NOMO-1 treated with DMSO at 0.1 percent for 48 hours (cell line): ENCODE results near the gene TNRC18.
"Not testable (repeated sequence)": the region's sequence is repeated elsewhere in the genome, so short reads cannot be mapped to it uniquely, and the experiment has no call there.

Experiments used
- DNase-seq: peaks from one replicate; lab custom pipeline; 2025; ENCODE audit not compliant: unreplicated experiment; lab: John Stamatoyannopoulos, UW

Gene TNRC18

GRCh38 chr7:5296611-5297226 is 126.9 kb downstream of the TNRC18 start:
- no peak for DNase-seq

GRCh38 chr7:5296015-5296610 is 127.5 kb downstream of the TNRC18 start:
- DNase-seq = no peak

- DNase-seq = no peak
These were observed 128.3 kb downstream of the TNRC18 start for GRCh38 chr7:5295039-5296014.

DNA sequence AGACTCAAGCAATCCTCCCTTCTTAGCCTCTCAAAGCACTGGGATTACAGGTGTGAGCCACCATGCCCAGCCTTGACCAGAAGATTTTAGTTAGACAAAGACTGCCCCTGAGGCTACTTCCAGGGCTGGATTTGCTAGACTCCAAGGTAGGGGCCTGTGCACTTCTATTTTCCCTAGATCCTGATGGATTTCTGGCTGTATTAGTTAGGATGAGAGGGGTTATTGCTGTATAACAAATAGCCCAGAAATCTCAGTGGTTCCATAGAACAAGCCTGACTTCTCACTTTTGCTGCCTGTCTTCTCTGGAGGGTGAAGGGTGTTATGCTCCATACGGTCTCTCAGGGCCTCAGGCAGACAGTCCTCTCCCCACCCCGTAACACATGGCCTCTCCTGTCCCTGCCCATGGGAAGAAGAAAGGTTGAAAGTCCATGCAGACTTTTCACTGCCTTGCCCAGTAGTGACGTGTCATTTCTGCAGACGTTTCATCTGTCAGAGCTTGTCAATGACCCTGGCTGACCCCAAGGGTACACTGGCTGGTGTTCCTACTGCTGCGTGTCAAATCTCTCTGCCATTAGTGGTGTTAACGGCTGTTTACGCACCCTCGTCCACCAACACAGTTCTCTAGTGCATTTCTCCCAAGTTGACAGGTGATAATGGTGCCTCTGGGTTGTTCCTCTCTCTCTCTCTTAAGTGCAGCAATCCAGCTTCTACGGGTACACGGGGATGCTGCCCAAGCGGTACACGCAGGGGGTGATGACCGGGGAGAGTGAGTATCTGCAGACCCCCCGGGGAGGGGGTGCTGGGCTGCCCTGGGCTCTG is 129.3 kb downstream of the TNRC18 start:
- no peak for DNase-seq

GRCh38 chr7:5291711-5292335 is 131.8 kb downstream of the TNRC18 start:
- DNase-seq = not testable (repeated sequence)

DNA sequence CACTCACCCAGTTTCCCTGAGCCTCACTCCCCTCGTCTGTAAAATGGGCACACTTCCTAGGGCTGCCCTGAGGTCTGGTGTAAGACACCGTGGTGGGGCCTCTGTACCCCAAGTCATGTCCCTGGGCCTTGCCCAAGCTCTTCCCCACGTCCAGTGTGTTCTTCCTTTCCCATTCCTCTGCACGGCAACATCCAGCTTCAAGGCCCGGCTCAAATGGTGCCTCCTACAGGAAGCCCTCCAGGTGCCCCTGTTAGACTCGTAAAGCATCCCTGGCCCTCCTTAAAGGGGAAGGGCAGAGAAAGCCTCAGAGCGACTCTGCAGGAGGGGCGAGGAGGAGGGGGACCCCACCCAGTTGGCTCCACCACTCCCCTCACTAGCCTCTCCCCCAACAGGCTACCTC is 132.3 kb downstream of the TNRC18 start:
- no peak for DNase-seq

DNA sequence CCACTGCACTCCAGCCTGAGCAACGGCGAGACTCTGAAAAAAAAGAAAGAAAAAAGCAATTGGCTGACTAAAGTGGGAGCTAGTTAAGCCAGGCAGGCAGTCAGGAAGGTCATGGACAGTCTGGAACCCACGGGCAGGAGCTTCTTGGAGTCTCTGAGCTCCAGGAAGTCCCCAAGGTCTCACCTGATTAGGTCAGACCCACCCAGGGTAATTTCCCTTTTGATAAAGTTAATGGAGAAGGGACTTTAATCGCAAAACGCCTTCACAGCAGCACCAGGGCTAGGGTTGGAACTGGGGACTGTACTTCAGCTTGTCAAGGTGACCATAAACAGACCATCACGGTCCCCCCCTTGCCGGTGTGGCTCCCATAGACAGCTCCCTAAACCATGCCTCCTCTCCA is 134.3 kb downstream of the TNRC18 start:
- DNase-seq = no peak

DNA sequence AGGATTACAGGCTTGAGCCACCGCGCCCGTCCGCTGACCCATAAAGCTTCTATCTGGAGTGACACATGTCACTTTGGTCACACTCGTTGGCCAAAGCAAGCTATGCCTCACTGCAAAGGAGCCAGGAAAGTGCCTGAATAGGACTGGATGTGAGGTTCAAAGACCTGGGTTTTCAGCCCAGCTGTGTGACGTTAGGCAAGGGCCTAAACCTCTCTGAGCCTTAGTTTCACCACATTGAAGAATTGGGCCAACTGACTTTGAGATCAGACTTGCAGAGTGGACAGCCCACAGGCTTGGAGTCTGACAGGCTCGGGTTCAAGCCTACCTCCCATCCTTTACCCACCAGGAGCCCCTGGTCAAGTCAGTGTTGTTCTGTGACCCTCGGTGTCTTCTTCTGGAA is 135.1 kb downstream of the TNRC18 start:
- not testable (repeated sequence) for DNase-seq

GRCh38 chr7:5287802-5288201 is 135.8 kb downstream of the TNRC18 start:
- no peak for DNase-seq

DNA sequence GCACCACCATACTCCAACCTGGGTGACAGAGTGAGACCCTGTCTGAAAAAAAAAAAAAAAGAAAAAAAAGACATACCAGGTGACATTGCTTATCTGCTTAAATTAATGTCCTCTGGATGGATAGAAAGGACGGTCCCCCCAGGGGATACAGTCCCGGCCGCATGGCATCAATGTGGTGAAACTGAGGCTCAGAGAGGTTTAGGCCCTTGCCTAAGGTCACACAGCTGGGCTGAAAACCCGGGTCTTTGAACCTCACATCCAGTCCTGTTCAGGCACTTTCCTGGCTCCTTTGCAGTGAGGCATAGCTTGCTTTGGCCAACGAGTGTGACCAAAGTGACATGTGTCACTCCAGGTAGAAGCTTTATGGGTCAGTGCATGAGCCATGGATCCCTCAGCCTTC is 136.3 kb downstream of the TNRC18 start:
- DNase-seq = not testable (repeated sequence)

GRCh38 chr7:5286933-5287332 is 136.7 kb downstream of the TNRC18 start:
- DNase-seq = no peak

DNA sequence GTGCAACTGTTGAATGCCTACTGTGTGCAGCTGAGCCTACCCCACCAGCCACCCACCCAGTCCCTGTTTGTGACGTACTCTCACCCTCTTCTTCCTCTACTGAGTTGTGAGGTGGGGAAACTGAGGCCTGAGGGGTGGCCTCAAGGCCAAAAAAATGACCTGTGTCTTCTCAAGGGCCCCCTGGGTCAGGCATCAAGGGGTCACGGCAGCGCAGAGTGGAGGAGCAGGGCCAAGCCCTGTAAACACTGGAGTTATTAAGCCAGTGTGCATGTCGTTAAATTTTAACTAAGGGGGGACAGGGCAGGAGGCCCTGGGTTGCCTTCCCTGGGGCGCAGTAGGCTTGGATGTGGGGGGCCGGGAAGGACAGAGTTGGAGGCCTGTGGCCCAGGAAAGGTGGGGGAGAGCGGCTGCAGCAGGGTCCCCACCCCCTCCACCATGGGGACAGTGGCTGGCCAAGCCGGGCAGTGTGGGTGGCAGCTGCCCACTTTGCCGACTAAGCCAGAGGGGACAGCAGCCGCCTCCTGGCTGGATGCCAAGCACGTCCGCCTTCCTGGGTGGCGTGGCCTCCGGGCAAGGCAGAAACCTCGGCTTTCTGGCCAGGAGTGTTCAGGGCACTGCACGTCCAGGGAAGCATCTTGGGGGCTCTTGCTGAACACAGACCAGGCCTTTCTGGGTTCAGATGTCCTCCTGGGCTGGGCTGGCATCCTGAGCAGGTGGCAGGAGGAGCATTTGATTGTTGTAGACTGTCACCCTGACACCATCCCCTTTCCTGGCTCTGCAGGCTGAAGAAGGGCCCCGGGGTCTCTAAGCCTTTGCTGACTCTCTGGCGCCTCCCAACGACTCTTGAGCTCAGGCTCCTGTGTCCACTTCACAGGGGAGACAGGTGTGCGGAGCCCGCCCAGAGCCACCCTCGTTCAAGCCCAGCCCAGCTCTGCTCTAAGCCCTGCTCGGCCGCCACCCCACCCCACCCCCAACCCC is 139.0 kb downstream of the TNRC18 start:
- peak; percentile 48 for DNase-seq

DNA sequence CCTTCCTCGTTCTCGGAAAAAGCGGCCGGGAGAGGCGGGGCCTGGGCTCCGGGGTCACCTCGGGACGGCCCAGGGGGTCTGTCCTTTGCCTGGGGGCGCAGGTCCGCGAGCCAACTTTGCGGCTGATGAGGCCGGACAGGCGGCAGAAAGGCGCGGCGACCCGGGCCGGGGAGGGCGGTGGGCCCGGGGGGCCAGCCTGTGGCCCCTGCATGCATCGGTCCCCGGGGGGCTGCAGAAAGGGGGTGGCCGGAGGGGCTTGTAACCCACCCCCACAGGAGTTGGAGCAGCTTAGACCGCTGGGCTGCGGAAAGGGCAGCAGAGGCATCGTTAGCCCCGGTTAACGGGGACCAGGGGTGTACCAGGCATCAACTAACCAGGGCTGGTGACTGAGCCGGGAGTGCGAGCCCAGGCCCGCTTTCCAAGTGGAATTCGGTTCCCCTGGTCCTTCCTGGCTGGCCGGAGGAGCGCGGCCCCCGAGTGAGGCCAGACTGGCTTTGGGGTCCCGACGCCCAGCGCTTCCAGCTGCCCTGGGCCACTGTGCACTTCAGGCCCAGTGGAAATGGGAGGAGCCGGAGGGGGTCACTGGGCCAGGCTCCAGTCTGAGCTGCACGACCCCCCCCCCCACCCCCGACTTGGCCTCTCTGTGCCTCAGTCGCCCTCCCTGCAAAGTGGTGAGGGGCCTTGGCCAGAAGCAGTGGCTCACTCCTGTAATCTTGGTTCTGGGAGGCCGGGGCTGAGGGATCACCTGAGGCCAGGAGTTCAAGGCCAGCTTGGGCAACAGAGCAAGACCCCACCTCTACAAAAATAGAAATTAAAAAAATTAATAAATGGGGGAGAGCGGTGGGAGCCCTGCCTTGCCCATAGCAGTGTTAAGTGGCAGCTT is 140.0 kb downstream of the TNRC18 start:
- DNase-seq = no peak

DNA sequence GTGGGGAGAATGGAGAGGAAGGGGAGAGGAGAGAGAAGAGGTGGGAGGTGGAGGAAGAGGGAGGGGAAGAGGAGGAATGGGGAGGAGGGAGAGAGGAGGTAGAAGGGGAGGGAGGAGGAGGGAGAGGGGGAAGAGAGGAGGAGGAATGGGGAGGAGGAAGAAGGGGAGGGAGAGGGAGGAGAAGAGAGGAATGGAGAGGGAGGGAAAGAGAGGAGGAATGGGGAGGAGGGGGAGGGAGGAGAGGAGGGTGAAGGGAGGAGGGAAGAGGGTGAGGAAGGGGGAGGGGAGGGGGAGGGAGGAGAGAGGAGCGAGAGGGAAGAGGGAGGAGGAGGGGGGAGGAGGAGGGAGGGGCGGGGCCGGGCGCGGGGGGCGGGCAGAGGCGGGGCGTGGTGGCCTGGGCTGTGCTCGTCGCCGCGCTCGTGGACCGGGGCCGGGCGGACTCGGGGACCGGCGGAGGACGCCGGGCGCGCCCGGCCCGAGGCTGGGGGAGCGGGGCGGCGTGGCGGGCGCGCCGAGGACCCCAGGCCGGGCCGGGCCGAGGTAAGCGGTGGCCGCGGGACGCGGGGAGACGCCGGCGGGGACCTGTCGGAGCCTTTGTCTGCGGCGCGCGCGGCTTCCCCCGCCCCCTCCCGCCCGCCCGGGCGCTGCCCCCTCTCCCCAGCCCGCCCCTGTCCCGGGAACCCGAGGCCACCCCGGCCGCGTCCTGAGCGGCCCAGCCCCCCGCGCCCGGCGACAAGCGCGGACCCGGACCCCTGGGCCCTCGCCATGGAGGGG is 140.9 kb downstream of the TNRC18 start, which contains the start of gene SLC29A4:
SLC29A4 (plus strand) TSS at position 401 of the 774 bp plus-strand sequence. CDS start 4,874 bp downstream, outside the sequence.
- DNase-seq = no peak

DNA sequence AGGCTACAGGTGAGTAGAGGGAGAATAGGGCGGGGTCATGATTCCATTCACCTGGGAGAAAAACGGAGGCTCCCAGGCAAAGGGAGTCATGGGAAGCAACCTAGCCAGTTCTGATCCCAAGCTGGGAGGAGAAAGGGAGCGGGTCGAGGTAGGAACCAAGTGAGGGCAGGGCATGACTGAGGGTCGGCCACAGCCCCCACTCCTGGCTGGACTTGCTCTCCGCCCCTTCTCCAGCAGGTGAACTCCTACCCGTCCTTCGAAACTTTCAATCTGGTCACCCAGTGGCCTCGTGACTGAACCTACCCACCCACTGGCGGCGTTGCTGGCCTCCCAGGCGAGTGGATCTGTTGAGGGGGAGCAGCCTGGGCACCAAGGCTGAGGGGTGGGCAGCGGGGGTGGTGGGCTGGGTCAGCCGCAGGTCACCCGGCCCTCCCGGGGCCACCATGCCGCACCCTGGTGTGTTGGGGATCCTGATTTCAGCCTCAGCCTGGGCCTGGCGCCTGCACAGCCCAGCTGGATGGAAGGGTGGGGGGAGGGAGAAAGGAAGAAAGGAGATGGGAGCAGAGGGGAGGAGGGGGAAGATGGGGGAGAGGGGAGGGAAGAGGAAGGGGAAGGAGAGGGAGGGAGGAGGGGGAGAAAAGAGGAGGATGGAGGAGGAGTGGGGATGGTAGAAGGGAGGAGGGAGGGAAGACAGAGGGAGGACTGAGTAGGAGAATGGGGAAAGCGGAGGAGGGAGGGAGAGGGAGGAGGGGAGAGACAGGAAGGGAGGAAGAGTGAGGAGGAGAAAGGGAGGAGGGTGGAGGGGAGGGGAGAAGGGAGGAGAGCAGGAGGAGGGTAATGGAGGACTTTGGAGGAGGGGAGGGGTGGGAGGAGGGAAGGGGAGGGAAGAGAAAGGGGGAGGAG is 141.8 kb downstream of the TNRC18 start:
- DNase-seq = not testable (repeated sequence)

DNA sequence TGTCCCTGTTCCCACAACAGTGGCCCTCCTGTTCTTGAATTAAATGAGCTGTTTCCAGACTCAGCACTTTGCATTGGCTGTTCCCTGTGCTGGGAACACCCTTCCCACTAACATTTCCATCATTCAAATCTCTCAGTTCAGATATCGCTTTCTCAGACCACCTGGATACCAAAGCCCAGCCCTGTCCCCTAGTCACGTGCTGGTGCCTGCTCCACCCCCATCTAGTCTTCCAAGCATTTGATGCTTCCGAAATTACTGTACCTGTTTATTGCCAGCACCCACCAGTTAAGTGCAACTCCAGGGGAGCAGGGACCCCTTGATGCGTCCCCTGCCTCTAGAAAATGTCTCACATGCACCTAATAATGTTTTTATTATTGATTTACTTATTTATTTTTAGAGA is 143.9 kb downstream of the TNRC18 start:
- DNase-seq = no peak
